HG03521 (cell line): ENCODE data around the gene RPP25L.
"Not testable (repeated sequence)": the region's sequence is repeated elsewhere in the genome, so short reads cannot be mapped to it uniquely, and the experiment has no call there.

Source experiments
- ATAC-seq: cut with Tn5 transposase; IDR thresholded peaks from one replicate; pipeline ENCODE4 v1.9.1; 2021; ENCODE audit warnings: mild to moderate bottlenecking, moderate library complexity; ENCODE audit not compliant: unreplicated experiment

Gene RPP25L

DNA sequence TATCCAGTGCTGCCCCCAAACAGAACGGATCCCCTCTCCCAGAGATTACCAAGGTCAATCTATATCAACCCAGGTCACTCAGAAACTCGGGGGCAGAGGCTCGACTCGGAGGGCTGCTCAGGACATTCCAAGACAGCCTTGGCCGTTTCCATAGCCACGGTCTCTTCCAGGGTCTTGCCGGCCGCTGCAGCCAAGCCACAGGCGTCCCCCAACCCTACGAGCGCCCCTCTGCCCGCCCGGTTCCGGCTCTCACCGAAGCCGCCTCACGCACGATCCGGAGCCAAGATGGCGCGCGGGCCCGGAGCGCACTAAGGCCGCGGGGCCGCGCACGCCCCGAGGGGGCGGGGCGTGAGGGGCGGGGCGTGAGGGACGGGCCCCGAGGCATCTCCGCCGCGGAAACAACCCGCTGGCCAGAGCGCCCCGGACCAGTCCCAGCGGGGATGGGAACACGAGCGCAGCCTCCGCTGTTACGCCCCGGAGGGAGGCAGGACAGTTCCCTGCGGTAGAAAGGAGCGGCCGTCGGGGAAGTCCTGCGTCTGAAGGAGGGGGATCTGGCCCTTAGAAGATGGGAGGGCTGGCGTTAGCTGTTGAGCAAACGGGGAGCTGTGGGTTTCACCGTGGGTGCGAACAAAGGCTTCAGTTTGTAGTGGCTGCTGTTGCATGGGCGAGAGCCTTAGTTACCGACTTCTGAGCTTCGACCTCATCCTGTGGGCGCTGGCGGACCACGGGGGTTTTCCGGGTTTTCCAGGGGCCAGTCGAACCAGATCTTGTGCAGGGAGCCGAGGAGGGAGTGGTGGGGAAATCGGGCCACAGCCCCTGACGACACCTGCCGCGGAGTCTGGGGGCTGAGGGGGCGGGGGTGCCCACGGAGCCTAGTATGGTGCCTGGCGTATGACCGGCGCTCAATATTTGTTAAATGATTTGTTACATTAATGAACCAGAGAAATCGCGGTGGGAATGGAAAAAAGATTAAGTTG lies at the start of gene RPP25L:
Gene RPP25L (minus strand): TSS at position 287 of the 977 bp plus-strand sequence. CDS start 801 bp downstream, outside the sequence.
- ATAC-seq = peak; percentile 88

GRCh38 chr9:34659592-34660253 lies 47.8 kb upstream of the RPP25L start:
- no peak for ATAC-seq

- no peak for ATAC-seq
Measured at GRCh38 chr9:34658461-34658860, 46.6 kb upstream of the RPP25L start.

DNA sequence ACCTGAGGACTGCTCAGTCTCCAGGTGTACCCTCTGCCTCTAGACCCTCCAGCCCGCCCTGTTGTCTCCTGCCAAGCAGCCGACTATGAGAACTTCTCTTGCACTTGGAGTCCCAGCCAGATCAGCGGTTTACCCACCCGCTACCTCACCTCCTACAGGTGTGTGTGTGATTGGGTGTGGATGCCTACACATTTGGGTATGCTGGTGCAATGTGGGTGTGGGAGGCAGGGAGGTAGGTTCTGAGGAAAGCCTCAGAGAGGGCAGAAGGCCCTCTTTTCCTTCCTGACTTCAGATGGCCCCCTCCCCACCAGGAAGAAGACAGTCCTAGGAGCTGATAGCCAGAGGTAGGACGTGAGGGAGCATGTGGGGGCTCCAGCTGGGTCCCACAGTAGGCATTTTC lies 45.1 kb upstream of the RPP25L start:
- no peak for ATAC-seq

- no peak for ATAC-seq
Measured at GRCh38 chr9:34655394-34655793, 43.5 kb upstream of the RPP25L start.

GRCh38 chr9:34654323-34655051 lies 42.6 kb upstream of the RPP25L start:
- ATAC-seq = no peak

GRCh38 chr9:34653151-34654072 lies 41.5 kb upstream of the RPP25L start:
- ATAC-seq = no peak

- no peak for ATAC-seq
Measured at GRCh38 chr9:34652602-34653000, 40.7 kb upstream of the RPP25L start.

- no peak for ATAC-seq
Measured at GRCh38 chr9:34651876-34652601, 40.1 kb upstream of the RPP25L start, which contains the start of gene IL11RA. Gene IL11RA (plus strand): TSS chr9:34652185. CDS start chr9:34655218, 3,033 bp downstream.

DNA sequence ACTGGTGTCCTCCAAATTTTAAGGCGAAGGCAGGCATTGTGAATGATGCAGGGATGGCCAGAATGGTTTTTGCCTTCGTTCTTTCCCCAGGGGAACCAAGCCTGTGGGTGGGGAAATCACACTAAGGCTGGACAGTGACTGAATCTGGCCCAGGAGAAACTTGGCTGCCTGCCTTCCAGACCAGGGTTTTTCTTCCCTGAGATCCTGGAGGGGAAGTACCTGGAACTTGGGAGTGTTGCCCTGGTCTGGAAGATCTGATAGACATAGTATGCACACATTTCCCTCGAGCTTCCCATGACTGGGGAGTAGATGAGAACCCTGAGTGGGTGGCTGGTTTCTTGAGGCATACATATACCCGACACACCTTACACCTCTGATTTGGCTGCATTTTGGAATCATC lies 39.4 kb upstream of the RPP25L start:
- ATAC-seq = no peak

DNA sequence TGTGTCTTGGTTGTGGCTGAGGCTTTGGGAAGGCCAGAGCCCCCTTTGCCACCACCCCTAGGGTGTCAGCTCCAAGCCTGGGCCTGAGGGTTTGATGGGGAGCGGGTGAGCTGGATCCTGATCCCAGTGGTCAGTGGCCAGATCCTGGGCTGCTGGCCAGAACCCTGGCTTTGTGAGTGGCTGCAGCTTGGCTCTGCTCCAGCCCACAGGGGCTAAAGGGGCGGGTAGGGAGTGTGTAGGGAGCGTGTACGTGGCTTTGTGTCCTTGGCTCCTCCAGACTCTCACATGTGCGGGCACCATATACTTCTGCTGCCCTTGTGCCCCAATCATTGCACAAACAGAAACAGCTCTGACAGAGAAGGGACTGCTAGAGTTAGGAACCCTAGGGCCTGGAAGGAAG lies 38.9 kb upstream of the RPP25L start:
- ATAC-seq = no peak

DNA sequence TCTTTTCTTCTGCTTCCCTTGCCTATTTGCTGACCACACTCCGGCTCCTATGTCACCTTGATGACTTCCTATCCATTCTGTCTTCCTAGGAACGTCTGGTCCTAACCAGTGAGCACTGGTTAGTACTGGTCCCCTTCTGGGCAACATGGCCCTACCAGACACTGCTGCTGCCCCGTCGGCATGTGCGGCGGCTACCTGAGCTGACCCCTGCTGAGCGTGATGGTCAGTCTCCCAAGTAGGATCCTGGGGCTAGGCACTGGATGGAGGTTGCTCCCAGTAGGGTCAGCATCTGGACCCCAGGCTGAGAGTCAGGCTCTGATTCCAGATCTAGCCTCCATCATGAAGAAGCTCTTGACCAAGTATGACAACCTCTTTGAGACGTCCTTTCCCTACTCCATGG lies 36.8 kb upstream of the RPP25L start:
- no peak for ATAC-seq

DNA sequence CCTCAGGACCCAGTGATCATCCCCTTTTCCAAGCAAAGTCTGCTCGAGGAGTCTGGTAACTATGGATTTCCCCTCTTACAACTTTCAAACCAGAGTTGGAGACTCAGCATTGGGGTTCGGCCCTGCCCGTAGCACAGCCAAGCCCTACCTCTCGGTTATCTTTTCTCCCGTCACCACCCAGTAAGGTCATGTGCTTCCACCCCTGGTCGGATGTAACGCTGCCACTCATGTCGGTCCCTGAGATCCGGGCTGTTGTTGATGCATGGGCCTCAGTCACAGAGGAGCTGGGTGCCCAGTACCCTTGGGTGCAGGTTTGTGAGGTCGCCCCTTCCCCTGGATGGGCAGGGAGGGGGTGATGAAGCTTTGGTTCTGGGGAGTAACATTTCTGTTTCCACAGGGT lies 35.8 kb upstream of the RPP25L start:
- ATAC-seq = no peak

DNA sequence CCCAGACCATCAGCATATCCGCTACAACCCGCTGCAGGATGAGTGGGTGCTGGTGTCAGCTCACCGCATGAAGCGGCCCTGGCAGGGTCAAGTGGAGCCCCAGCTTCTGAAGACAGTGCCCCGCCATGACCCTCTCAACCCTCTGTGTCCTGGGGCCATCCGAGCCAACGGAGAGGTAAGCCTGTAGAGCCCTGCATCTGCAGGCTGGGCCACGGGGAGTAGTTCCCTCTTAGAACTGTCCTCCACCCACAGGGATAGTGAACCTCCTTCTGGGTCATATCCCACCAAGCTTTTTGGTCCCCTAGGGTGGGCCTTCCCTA lies 35.1 kb upstream of the RPP25L start:
- ATAC-seq = no peak

DNA sequence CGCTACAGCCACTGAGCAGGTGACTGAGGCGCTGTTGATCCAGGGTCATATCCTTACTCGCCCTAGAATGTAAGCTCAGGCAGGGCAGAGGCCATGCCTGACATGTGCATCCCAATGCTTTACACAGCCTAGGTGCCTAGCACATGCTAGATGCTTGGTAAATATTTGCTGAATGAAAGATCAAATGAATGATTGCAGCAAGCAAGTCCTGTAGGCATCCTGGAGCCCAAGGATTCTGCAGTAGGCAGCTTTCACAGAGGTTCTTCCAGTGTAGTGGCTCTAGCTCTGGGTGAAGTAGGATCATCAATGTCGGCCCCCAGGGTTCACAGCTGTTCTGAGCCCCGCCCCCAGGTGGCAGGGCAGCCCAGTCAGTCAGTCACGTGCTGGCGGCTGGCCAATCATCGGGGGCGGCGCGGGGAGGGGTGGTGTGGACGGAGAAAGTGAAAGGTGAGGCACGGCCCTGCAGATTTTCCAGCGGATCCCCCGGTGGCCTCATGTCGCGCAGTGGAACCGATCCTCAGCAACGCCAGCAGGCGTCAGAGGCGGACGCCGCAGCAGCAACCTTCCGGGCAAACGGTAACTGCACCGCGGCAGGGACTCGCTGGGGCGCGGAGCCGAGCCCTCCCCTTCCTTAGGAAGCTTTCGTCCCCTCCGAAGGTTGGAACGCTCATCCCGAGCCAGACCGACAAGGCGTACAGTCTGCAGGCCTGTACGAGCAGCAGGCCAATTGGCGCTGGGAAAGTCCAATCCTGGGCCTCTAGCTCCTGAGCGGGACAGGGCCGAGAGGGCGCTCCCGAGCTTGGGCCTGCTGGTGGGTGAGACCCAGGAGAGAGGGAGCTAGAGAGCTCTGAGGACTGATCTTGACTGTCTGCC lies 34.5 kb upstream of the RPP25L start, which contains the start of gene GALT:
Gene GALT (plus strand): TSS at position 465 of the 873 bp plus-strand sequence. CDS start 30 bp downstream, at position 495.
- ATAC-seq = peak; percentile 90

DNA sequence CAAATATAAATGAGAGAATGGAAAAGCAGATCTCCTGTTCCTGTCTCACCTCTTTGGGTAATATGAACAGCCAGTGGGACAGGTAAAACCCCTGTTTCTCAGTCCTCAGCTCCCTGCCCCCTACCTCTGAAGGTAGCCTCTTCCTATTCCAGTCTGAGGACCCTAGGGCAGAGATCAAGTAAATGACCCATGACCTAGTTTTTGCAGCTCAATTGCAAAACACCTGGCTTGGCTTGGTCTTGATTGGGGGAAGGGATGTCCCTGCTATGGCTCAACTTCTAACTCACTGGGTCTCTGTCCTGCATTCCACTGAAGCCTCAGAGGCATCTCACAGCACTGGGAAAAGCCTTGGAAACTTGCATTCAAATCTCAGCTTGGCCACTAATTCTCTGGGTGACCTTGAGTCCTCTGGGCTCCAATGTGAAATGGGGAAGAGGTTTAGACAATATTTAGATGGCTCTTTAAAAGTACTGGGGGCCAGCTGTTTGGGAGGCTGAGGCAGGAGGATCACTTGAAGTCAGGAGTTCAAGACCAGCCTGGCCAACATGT lies 32.9 kb upstream of the RPP25L start:
- ATAC-seq = no peak

DNA sequence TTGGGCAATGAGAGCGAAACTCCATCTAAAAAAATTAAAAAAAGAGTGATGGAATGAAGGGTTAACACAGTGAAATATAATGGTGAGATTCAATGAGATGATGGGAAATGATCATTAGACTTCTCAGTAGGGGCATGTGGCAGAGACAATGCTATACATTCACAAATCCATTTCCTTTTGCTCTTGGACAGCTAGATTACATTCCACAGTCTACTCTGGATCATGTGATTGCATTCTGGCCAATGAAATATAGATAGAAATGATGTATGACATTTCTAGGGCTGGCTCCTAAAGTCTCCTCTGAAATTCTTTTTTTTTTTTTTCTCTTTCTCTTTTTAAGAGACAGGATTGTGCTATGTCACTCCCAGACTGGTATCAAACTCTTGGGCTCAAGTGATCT lies 30.8 kb upstream of the RPP25L start:
- no peak for ATAC-seq

- ATAC-seq = not testable (repeated sequence)
Measured at GRCh38 chr9:34639322-34639721, 27.4 kb upstream of the RPP25L start.
